HG03575 (cell line): ENCODE results near the gene WDR87.
A peak's percentile ranks its signal among the peaks of the same experiment; 100 is the strongest.
"Not testable (repeated sequence)": the region's sequence is repeated elsewhere in the genome, so short reads cannot be mapped to it uniquely, and the experiment has no call there.

Experiments used
- ATAC-seq: cut with Tn5 transposase; IDR thresholded peaks from one replicate; pipeline ENCODE4 v1.9.1; 2021; ENCODE audit not compliant: unreplicated experiment, insufficient number of reproducible peaks, low FRiP score; ENCODE audit errors: extremely low read depth

Gene WDR87

DNA sequence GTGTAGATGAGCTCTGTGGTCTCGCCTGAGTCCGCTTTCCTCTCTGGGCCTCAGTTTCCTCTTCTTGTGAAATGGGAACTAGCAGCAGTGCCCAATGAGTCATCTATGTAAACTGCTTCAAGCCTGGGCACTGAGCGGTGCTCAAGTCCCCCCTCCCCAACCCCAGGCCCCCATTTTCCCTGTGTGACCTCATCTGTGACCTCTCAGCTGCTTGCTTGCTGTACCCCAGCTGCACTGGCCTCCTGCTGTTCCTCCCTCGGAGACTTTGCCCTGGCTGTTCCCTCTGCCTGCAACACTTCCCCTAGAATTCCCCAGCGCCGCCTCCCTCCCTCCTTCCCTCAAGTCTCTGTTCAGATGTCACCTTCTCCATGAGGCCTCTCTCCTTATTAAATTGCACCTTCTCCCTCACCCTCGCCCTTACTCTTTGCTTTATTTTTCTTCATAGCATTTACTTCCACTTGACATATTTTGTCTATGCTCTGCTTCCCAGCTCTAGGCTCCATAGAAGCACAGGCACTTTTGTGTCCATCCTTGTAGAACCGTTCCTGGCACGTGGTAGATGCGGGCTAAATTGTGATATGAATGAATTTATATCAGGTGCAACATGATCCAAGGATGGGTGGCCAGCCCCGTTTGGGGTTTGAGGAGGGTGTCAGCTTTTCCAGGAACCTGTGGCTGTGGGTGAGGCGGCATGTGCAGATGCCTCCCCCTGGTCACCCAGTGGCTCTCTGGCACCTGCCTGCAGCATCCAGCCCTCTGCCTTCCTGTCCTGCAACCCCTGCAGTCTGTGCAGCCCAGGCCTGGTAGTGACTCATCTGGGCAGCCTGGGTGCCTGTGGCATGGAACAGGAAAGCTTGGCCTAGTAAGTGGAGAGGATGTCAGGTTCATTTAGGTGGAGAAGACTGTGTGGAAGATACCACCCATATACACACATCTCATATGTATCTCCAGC, 26.9 kb upstream of the WDR87 start:
- ATAC-seq: no peak

DNA sequence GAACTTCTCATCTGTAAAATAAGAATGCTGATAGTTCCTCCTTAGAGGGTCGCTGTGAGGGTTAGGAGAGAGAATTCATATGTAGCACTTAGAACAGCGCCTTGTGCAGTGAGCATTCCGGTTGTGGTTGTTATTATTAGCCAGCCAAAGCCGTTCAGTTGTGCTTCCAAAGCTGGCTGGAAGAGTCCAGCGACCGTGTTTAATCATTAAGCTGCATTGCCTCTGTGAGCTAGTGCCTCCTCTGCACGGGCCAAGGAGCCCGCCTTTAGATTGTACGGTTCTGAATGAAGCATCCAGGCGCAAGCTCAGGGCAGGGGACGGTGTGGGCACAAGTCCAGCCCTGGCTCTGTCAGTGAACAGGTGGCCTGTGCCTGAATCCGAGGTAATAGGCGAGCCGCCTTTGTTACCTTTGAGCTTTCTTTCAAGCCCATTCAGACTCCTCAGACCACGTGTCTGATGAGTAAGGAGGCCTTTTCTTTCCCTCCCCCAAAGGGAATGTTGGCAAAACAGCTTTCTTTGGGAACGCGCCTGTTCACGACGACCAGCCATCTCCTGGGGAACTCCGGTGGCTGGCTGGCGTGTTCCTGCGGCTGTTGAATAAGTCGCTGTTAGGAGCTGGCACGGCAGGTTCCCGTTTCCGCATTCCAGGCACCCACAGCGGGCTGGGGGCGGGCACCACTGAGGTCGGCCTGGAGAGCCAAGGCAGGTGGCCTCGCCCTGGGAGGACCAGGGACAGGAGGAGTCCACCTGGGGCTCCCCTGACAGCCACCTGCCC, 25.7 kb upstream of the WDR87 start:
- ATAC-seq: no peak

DNA sequence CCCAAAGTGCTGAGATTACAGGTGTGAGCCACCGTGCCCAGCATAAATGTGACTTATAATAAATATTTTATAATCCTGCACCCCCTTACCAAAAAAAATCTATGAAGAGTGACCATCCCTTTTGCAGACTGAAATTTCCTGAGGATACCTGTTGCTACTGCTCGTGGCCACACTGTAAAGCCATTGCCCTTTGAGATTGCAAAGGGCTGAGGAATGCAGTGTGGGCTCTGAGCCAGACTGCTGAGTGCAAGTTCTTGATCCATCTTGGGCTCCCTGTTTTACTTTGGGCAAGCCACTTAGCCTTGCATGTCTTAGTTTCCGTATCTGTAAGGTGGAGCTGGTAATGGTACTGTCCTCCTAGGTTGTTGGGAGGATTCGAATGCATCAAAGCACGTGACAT, 24.0 kb upstream of the WDR87 start:
- ATAC-seq: no peak

DNA sequence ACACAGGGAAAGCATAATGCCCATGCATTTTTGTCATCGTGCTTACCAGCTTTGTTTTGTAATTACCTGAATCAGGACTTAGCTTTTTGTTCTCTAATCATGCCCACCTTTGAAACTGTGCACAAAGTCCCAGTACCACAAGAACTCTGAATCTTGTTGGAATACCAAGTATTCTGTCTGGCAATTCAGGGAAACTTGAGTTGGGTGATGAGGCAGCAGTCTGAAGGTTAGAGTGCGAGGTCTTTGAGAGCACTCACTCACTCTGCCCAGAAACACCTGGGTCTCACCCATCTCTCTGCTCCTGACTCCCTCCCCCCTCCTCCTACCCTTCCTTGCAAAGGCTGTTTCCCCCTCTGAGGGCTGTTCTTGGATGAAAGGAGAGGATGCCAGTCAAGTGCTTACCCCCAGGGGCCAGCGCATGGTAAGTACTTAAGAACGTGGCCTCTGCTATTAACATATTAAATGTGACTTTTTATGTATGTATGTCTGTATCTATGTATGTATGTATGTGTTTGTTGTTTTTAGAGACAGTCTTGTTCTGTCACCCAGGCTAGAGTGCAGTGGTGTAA, 23.0 kb upstream of the WDR87 start:
- no peak for ATAC-seq

DNA sequence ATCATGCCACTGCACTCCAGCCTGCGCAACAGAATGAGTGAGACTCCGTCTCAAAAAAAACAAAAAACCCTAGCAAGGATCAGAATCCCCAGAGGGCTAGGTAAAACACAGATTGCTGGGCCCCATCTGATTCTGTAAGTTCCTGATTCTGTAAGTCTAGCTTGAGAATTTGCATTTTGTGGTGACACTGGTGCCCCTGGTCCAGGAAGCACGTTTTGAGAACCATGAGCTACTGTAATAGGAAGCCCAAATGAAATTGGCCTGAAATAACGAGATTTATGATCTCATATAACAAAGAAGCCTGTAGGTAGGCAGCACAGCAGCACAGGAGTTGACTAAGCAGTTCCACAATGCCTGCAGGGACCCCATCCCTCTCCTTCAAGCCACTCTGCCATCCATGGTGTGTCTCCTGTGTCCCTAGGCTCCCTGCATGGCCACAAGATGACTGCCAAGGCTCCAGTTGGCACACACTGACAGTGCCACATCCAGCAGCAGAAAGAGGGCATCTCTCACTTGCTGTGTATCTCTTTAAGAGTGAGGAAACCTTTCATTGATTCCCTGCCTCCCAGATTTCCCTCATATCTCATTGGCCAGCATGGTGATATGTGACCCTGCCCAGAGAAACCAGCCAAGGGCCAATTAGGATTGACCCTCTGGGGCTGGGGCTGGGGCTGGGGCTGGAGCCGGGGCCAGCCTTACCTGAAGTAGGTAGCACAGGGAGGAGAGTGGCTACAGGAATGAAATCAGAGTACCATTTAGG, 22.3 kb upstream of the WDR87 start:
- no peak for ATAC-seq

DNA sequence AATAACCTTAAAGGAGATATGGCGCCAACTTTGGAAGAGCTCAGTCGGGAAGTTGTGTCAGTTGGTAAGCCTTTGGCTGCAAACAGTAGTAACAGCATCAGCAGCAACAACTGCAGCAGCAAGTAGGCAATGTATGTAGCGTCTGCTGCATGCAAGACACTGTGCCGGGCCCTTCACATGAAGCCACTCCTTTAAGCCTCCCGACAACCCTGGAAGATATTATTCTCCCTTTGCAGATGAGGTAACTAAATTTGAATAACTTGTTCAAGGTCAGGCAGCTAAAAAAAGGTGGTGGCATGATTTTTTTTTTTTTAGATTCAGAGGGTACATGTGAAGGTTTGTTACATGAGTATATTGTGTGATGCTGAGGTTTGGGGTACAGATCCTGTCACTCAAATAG, 20.3 kb upstream of the WDR87 start:
- no peak for ATAC-seq

DNA sequence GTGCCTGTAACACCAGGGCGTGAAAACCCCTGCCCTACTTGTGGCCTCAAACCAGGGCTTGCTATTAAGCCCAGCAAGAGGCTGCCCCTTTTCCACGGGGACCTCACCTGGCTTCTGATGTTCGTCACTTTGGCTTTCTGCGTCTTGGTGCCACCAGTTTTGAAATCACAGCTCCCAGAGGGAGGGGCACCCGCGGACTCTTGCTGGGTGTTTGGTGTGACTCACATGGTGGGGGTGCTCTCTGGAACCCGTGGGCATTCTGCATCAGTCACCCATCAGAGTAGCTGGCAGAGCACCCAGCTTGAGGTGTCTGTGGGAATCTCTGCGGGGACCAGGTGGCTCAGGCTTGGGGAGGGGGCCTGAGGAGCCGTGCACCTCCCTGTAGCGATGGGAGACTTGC, 19.9 kb upstream of the WDR87 start:
- no peak for ATAC-seq

DNA sequence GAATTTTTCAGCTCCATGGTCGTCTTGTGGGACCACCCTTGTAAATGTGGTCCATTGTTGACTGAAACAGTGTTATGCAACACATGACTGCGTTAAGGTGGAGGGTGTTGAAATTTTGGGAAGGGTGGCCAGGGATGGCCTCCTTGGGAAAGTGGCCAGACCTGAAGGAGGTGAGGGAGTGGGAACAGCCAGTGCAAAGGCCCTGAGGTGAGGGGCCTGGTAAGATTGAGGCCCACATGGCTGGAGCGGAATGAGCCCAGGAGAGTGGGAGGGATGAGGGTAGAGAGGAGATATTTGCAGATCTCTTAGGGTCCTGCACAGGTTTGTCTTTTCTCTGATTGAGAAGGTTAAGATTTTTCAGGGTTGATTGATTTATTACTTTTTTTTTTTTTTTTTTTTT, 18.8 kb upstream of the WDR87 start:
- ATAC-seq: no peak

DNA sequence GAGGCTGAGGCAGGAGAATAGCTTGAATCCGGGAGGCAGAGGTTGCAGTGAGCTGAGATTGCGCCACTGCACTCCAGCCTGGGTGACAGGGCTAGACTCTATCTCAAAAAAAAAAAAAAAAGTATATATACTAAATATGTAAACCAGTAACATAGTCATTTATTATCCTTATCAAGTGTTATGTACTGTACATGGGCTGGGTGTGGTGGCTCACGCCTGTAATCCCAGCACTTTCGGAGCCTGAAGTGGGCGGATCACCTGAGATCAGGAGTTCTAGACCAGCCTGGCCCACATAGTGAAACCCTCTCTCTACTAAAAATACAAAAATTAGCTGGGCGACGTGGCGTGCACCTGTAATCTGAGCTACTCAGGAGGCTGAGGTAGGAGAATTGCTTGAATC, 18.2 kb upstream of the WDR87 start:
- not testable (repeated sequence) for ATAC-seq

DNA sequence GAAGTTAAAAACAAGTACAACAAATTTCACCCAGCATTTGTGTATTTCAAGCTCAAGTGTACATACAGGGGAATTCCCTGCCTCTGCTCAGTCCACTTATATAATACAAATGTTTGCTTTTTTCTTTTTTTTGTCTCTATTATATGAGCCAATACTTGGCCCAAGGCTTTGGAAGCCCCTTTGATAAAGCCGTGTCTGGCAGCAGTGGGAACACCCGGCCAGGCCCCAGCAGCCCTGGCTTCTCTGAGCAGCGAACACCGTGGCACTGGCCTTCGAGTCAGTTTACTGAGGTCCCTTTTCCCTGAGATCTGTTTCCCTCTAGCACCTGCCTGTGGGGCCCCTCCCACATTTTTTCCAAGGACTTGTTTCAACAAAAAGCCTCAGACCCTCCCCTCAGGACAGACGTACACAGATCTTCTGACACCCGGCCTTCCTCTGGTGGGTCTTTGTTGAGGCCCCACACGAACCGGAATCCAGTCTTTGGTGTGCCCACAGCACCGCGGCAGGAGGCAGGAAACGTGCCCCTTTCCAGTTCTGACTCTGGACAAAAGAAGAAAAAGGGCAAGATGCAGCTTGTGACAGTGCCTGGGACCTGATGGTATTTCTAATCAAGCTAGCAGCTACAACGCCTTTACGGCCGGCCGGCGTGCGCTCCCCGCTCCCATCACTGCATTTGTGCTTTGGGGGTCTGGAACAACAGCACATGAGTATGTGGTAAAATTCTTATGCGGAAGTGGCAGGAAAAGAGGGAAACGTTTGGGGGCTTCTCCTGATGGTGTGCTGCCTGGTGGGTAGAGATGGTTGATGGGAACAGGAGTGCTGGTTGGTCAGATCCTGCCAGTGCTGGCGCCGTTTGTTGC, 14.4 kb upstream of the WDR87 start:
- no peak for ATAC-seq

DNA sequence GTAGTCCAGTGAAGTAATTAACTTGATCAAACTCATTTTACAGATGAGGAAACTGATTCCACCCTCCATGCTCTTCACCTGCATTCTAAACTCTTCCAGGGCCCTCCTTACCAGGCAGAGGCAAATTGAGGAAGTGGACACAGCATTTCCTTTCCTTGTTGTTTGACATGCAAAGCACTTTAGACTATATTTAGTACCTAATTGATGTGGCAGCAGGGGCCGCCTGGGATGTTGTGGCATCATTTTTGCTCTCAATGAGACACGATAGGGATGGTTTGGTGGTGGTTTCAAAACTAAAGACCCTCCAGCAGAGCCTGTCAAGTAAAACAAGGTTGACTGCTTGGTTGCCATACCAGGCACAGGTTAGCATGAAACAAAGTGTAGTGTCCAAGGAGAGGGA, 8.5 kb upstream of the WDR87 start:
- no peak for ATAC-seq

DNA sequence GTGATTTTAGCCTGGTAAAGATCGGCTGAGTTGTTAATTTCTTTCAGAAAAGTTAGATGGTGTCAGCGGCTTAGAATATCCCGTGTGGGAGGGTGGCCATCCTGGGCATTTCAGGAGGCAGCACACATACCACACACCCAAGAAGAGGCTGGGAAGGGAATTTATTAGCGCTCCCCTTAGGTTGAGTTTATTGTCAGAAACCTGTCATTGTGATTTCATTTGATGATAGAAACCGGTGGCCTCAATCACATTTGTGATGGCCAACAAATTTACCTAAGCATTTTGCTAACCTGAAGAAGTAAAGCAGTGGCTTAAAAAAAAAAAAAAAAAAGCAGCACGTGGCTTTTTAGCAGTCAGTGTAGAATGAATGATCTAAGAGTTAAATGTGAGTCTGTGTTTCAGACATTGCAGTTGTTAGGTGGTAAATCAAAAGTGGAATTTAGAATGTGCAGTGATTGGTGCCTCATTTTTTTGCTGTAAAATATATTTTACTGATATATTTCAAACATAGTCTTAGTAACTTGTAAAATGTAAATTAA, 3.3 kb upstream of the WDR87 start:
- ATAC-seq: no peak

DNA sequence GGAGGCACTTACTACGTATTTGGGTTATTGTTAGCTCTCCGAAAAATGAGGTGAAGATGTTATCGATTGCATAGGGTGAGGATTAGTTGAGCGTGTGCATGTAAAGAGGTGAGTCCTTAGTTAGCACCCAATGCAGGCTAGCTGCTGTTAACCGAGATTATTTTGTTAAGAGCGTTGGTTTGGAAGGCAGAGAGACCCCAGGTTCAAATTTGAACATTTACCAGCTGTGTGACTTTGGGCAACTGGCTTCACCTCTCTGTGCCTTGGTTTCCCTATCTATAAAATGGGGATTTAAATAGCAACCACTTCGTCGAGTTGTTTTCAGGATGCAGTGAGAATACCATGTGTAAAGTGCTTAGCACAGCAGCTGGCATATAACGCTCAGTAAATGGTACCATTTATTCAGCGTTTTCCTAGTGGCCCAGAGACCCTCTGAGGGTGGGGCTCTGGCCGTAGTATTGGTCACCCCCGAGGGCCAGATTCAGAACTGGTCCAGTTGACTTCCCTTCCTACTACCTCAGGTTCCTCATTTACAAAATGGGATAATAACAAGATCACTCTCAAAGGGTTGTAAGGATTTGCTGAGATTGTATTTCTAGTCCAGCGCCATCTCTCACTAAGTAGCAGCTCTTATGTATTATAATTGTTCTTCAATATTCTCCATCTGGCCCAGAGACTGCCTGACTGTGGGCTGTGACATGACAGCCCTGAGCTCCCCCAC, 1.5 kb upstream of the WDR87 start:
- ATAC-seq: no peak

DNA sequence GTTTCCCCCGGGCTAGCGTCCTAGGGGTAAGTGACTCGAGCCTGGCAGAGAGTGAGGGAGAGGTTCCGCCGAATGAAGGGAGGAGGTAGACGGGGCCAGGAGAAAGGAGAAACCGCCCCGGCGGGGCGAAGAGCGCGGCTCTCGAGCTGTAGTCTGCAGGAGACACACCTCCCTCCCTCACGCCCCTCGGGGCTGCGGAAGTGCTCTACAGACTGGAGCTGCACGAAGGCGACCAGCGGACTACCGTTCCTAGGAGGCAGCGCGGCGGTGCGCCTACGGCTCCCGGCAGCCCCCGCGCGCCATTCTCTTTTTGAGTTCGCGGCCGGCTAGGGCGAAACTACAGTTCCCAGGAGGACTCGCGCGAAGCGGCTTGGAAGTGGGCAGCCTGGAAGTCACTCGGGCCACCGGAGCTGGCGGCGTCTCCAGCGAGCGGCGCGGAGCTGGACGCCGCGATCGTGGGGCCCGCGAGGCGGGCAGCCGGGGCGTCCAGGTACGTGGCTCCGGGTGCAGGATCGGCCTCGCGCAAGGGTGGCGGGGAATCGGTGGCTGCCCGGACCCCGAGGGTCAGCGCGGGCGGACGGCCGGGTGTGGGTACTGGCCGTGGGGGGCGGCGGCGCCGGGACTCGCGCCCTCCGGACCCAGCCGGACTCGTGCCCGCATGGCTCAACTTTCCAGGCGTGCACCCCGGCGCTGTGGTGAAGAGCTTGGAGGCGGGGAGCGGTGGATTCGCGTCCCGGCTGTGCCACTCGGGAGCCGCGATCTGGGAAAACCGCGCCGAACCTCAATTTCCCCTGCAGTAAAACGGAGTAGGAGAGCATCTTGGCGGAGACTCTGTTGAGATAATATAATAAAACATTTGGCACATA, 708 bp upstream of the WDR87 start, which contains the start of gene SIPA1L3:
TSS of gene SIPA1L3 (plus strand) at position 340 of the 866 bp plus-strand sequence. CDS start 174,358 bp downstream, outside the sequence.
- peak; percentile 33 for ATAC-seq

DNA sequence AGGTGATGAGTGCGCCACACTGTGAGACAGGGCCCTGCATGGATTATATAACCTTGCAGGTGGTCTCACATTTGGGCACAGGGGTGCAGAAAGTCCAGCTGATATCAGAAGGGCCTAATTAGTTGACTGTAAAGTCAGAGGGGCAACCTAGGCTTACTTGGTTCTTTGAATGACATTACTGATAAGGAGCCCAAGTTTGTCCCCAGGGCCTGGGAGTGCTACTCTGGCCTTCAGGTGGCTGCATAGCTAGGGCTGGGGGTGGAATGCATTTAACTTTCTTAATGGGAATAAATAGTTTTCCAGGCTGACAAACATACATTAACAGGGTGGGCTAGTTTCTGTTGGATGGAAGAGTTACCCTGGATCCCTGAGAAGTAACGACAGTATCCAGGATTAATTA, 3.3 kb downstream of the WDR87 start:
- ATAC-seq: no peak

DNA sequence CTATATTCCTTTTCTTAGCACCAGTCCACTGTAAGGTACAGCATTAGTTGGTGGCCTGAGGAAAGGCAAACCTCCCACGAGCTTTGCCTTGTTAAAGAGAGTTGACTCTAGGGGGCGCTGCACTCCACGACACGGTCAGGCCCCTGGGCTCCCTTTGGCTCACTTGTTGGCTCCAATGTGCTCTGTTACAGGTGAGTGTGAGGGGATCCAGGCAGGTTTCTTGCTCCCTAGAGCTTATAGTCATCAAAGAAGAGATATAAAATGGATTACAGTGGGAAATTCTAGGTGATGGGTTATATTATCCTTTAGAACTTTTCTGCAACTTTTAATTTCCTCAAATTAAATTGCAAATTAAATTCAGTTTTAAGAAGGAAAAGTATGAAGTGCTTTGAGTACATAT, 3.7 kb downstream of the WDR87 start:
- no peak for ATAC-seq

DNA sequence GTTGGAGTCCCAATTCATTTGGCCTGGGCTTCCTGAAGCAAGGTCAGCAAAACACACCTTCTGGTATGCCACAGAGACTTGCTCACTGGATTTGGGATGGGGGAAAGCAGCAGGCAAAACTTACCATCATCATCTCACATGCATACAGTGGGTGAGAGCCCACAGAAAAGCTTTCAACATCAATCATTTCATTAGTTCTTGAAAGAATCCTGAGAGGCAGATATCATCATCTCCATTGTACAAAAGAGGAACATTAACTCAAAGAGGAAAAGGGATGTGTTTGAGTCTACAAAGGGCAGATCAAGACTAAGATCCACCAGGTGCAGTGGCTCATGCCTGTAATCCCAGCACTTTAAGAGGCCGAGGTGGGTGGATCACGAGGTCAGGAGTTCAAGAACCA, 6.4 kb downstream of the WDR87 start:
- ATAC-seq: no peak
